CD14-positive monocyte (primary cell): ENCODE data around the gene HPS5. TPM values are rescaled to one million over a fixed set of nuclear protein-coding genes. Genes with fewer than 3 reads are reported as not detected.

Experiments
- DNase-seq, 3 donors: peaks; one replicate each; pipeline ENCODE4 v3.0.0-alpha.2; 2011 to 2022
- H2AFZ ChIP-seq: 2 replicates; pipeline ENCODE4 v1.6.0; 2012; ENCODE audit warnings: mild to moderate bottlenecking, low read depth, low read length, inconsistent platforms; ENCODE audit not compliant: insufficient read depth, poor library complexity, severe bottlenecking
- H3K27ac ChIP-seq, 2 donors: 1 replicate in 1 of 2; 2 replicates in 1 of 2; pipeline ENCODE4 v1.5.1; 2012 to 2013; ENCODE audit warnings: low read length in 2 of 2, control low read depth in 1 of 2, inconsistent platforms in 1 of 2, low read depth in 1 of 2, mild to moderate bottlenecking in 1 of 2
- H3K27me3 ChIP-seq, 2 donors: one replicate each; pipeline versions ENCODE4 v1.6.0 to v1.6.1; 2011 to 2013; ENCODE audit warnings: low read length in 2 of 2; ENCODE audit not compliant: control insufficient read depth in 2 of 2, insufficient read depth in 2 of 2
- H3K36me3 ChIP-seq, 2 donors: replicated peaks in 1 of 2; 1 replicate in 1 of 2; 2 replicates in 1 of 2; pipeline versions ENCODE4 v1.5.1 to v1.6.1; 2012 to 2013; ENCODE audit warnings: low read length in 2 of 2, control low read depth in 1 of 2, inconsistent platforms in 1 of 2, mild to moderate bottlenecking in 1 of 2; ENCODE audit not compliant: insufficient read depth in 2 of 2, control insufficient read depth in 1 of 2
- H3K4me1 ChIP-seq, 2 donors: 1 replicate in 1 of 2; 2 replicates in 1 of 2; pipeline versions ENCODE4 v1.5.1 to v1.6.1; 2012 to 2013; ENCODE audit warnings: low read length in 2 of 2, control low read depth in 1 of 2, inconsistent platforms in 1 of 2, mild to moderate bottlenecking in 1 of 2, moderate library complexity in 1 of 2; ENCODE audit not compliant: insufficient read depth in 2 of 2, control insufficient read depth in 1 of 2
- H3K4me2 ChIP-seq: replicated peaks from 2 replicates; pipeline ENCODE3; 2012; ENCODE audit warnings: low read length, moderate library complexity, mild to moderate bottlenecking; ENCODE audit not compliant: poor library complexity, severe bottlenecking; ENCODE audit errors: extremely low read depth
- H3K4me3 ChIP-seq, 3 experiments: fragments of 200-600 bp in 1 of 3; sonication (generic) in 1 of 3; replicated peaks in 1 of 3; 1 replicate in 2 of 3; 2 replicates in 1 of 3; pipeline ENCODE4 v1.5.1; 2011 to 2013; ENCODE audit warnings: low read length in 3 of 3, mild to moderate bottlenecking in 3 of 3, control low read depth in 2 of 3, low read depth in 2 of 3, inconsistent platforms in 1 of 3, moderate library complexity in 1 of 3
- H3K79me2 ChIP-seq: 2 replicates; pipeline ENCODE4 v1.6.0; 2012; ENCODE audit warnings: mild to moderate bottlenecking, control low read depth, inconsistent platforms, low read length, moderate library complexity; ENCODE audit not compliant: insufficient read depth
- H3K9ac ChIP-seq: 2 replicates; pipeline ENCODE4 v1.6.0; 2017; ENCODE audit warnings: low read length, mild to moderate bottlenecking; ENCODE audit not compliant: insufficient read depth, poor library complexity, severe bottlenecking
- H3K9me3 ChIP-seq, 2 donors: replicated peaks in 1 of 2; 1 replicate in 1 of 2; 2 replicates in 1 of 2; pipeline versions ENCODE4 v1.5.1 to v1.6.1; 2012 to 2013; ENCODE audit warnings: low read length in 2 of 2, control low read depth in 1 of 2; ENCODE audit not compliant: control insufficient read depth in 1 of 2, insufficient read depth in 1 of 2
- H4K20me1 ChIP-seq: 2 replicates; pipeline ENCODE4 v1.6.0; 2012; ENCODE audit warnings: mild to moderate bottlenecking, low read length, control low read depth, moderate library complexity; ENCODE audit not compliant: insufficient read depth
- H3K27ac Mint-ChIP-seq, 7 donors: one replicate each; pipeline ENCODE4 v1.8.0; 2020; ENCODE audit warnings: mild to moderate bottlenecking in 7 of 7, mixed read lengths in 7 of 7, moderate library complexity in 6 of 7, inconsistent platforms in 2 of 7
- H3K27me3 Mint-ChIP-seq, 3 donors: one replicate each; pipeline ENCODE4 v1.8.0; 2021 to 2022; ENCODE audit warnings: low read depth in 3 of 3, mild to moderate bottlenecking in 3 of 3, mixed read lengths in 3 of 3, moderate library complexity in 3 of 3, inconsistent platforms in 1 of 3
- H3K36me3 Mint-ChIP-seq, 2 donors: one replicate each; pipeline ENCODE4 v1.8.0; 2020; ENCODE audit warnings: mixed read lengths in 2 of 2, inconsistent platforms in 1 of 2, mild to moderate bottlenecking in 1 of 2
- H3K4me1 Mint-ChIP-seq: one replicate; pipeline ENCODE4 v1.8.0; 2020; ENCODE audit warnings: mild to moderate bottlenecking, mixed read lengths
- H3K4me3 Mint-ChIP-seq, 2 donors: one replicate each; pipeline ENCODE4 v1.8.0; 2020; ENCODE audit warnings: mild to moderate bottlenecking in 2 of 2, mixed read lengths in 2 of 2, moderate library complexity in 1 of 2
- H3K9me3 Mint-ChIP-seq, 7 donors: one replicate each; pipeline ENCODE4 v1.8.0; 2020 to 2022; ENCODE audit warnings: mixed read lengths in 7 of 7, mild to moderate bottlenecking in 6 of 7, moderate library complexity in 6 of 7, inconsistent platforms in 2 of 7
- WGBS: methylation state at CpG from one replicate; pipeline ENCODE4 v1.1.5; 2013; ENCODE audit warnings: missing lambda C conversion rate; ENCODE audit not compliant: insufficient coverage; 5-methylcytosine and 5-hydroxymethylcytosine counted together
- intact Hi-C, 2 donors: fragments of 100-400 bp; cut with micrococcal nuclease; formaldehyde crosslinking; loops; one replicate each; pipeline versions ENCODE4 v1.15.0 to v1.15.1; 2023
- polyA plus RNA-seq, 3 donors: library from polyadenylated mRNA; depleted of rRNA in 1 of 3; unstranded in 2 of 3; stranded (reverse) in 1 of 3; fragments of 300-500 nt in 2 of 3; fragments of >200 nt in 1 of 3; fragmentation: Illumina TruSeq in 2 of 3; gene quantifications; 1 replicate in 2 of 3; 2 replicates in 1 of 3; pipeline ENCODE4 v1.2.3, GENCODE V29; 2012 to 2021
- TF ChIP-seq, protein P1 (sequence below): fragments of 200-600 bp; IDR thresholded peaks from one replicate; pipeline ENCODE4 v1.8.0; 2022; ENCODE audit warnings: antibody characterized with exemption, mild to moderate bottlenecking

Gene HPS5
- polyA plus RNA-seq, 3 donors, result 11.4 to 17.7 (median 12.9) TPM

DNA sequence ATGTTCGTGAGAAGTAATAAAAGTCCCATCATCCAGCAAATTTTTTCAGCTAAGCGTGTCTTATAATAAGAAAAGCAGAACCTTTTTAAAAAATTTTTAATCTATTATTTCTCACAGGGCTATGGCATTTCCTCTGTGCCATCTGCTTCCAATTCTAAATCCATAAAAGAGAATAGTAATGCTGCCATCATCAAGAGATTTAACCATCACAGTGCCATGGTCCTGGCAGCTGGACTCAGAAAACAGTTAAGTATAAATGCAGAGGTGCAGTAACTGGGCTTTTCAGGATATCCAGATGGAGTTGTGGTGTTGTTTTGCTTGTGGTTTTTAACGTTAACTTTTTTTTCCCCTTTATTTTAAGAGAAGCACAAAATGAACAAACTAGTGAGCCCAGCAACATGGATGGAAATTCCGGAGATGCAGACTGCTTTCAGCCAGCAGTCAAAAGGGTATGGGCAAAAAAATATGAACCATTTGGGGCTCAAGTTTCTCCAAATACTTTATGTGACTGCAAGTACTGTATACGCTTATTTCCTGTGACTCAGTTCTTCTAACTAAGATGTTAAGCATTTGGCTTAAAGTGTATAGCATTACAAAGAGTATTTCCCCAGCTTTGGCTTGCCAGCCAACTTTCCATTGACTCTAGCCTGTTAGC lies 25.7 kb upstream of the HPS5 start:
- H3K27ac Mint-ChIP-seq, result no peak overlapping the region
- Histone ChIP-seq H3K9me3 (no peaks in the 10 kb centered on the region), H3K4me3 (no peak overlapping the region), H3K4me2 (no peak overlapping the region), H3K79me2 (no peaks in the 10 kb centered on the region), H3K4me1 (no peaks in the 10 kb centered on the region), H3K27ac (no peak overlapping the region), H3K36me3 (peaks cover 66 to 98% of the 10 kb centered on the region in 2 donors), H2AFZ (no peak overlapping the region), H3K9ac (no peak overlapping the region), H4K20me1 (peaks cover 6% of the 10 kb centered on the region), H3K27me3 (no peaks in the 10 kb centered on the region)
- intact Hi-C loops, result no loop called here
- H3K4me1 Mint-ChIP-seq, result no peaks in the 10 kb centered on the region
- peaks cover 61 to 82% of the 10 kb centered on the region in 2 donors for H3K36me3 Mint-ChIP-seq
- no peaks in the 10 kb centered on the region for H3K27me3 Mint-ChIP-seq
- H3K4me3 Mint-ChIP-seq, result no peak overlapping the region
- no peak for DNase-seq
- WGBS, result 75% methylated on average over 1 of the region's 5 CpGs
- no peaks in the 10 kb centered on the region for H3K9me3 Mint-ChIP-seq
- TF ChIP-seq, protein P1, sequence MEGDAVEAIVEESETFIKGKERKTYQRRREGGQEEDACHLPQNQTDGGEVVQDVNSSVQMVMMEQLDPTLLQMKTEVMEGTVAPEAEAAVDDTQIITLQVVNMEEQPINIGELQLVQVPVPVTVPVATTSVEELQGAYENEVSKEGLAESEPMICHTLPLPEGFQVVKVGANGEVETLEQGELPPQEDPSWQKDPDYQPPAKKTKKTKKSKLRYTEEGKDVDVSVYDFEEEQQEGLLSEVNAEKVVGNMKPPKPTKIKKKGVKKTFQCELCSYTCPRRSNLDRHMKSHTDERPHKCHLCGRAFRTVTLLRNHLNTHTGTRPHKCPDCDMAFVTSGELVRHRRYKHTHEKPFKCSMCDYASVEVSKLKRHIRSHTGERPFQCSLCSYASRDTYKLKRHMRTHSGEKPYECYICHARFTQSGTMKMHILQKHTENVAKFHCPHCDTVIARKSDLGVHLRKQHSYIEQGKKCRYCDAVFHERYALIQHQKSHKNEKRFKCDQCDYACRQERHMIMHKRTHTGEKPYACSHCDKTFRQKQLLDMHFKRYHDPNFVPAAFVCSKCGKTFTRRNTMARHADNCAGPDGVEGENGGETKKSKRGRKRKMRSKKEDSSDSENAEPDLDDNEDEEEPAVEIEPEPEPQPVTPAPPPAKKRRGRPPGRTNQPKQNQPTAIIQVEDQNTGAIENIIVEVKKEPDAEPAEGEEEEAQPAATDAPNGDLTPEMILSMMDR, result no peak

DNA sequence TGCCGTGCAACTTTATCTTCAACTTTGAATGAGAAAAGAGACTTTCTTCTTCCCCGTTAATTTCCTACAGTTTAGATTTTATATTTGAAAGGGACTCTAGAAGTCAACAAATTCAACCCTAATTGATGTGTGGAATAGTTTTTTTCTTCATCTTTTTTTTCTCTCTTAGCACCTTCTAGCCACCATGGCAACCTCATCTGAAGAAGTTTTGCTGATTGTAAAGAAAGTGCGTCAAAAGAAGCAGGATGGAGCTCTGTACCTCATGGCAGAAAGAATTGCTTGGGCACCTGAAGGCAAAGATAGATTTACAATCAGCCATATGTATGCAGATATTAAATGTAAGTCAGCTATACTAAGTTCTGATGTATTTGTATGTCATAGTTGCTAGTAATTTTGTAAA lies 11.0 kb upstream of the HPS5 start:
- H3K9me3 ChIP-seq, result no peaks in the 10 kb centered on the region
- no CpG with 5 or more reads among the region's 3 CpGs for WGBS
- H4K20me1 ChIP-seq, result peaks cover 59% of the 10 kb centered on the region
- H3K4me1 ChIP-seq, result no peaks in the 10 kb centered on the region
- H3K9ac ChIP-seq, result no peak overlapping the region
- H3K79me2 ChIP-seq, result peaks cover 55% of the 10 kb centered on the region
- H3K36me3 ChIP-seq, result peaks cover 64 to 96% of the 10 kb centered on the region in 2 donors
- no peaks in the 10 kb centered on the region for H3K27me3 Mint-ChIP-seq
- no peak overlapping the region for H2AFZ ChIP-seq
- H3K4me3 Mint-ChIP-seq, result no peak overlapping the region
- H3K4me2 ChIP-seq, result no peak overlapping the region
- H3K27ac Mint-ChIP-seq, result no peak overlapping the region
- no peak for DNase-seq
- H3K27ac ChIP-seq, result no peak overlapping the region
- H3K4me3 ChIP-seq, result no peak overlapping the region
- H3K4me1 Mint-ChIP-seq, result peaks cover 8% of the 10 kb centered on the region
- TF ChIP-seq, protein P1, result no peak
- intact Hi-C loops, result loop anchor here (5.0 to 10.0 kb wide), 2 partner anchors 34 to 88 kb away; partner anchors contain the start of gene SAA2 (in 1 of the 2)
- no peaks in the 10 kb centered on the region for H3K27me3 ChIP-seq
- peaks cover 69 to 91% of the 10 kb centered on the region in 2 donors for H3K36me3 Mint-ChIP-seq
- H3K9me3 Mint-ChIP-seq, result no peaks in the 10 kb centered on the region
